WTC11 (cell line): ENCODE results near the gene SP2. TPM values are rescaled to one million over a fixed set of nuclear protein-coding genes. Genes with fewer than 3 reads are reported as not detected.
A peak's percentile ranks its signal among the peaks of the same experiment; 100 is the strongest.

Experiments
- ATAC-seq: fragments of 200-7000 bp; cut with Tn5 transposase; 2 replicates; pipeline ENCODE4 v1.10.0; 2021; ENCODE audit warnings: mild to moderate bottlenecking, moderate library complexity
- CTCF ChIA-PET: fragments of 300-600 bp; sonication (Branson Sonifier 250); formaldehyde crosslinking; loops from one replicate; lab custom pipeline; 2021; ENCODE audit warnings: antibody characterized with exemption; lab: Charles Lee
- POLR2A ChIA-PET: fragments of 350-600 bp; sonication (Branson Sonifier 250); formaldehyde crosslinking; loops from one replicate; lab custom pipeline; 2021; ENCODE audit warnings: antibody characterized with exemption; lab: Charles Lee
- DNase-seq: peaks from one replicate; pipeline ENCODE4 v3.0.0; 2021; ENCODE audit warnings: low spot score
- H3K27ac Mint-ChIP-seq: 2 replicates; pipeline ENCODE4 v1.8.0; 2021; ENCODE audit warnings: mixed read lengths
- H3K27me3 Mint-ChIP-seq: 2 replicates; pipeline ENCODE4 v1.8.0; 2021; ENCODE audit warnings: low read depth, mild to moderate bottlenecking, moderate library complexity, mixed read lengths
- H3K36me3 Mint-ChIP-seq: 2 replicates; pipeline ENCODE4 v1.8.0; 2021; ENCODE audit warnings: mixed read lengths
- H3K4me1 Mint-ChIP-seq: 2 replicates; pipeline ENCODE4 v1.8.0; 2022; ENCODE audit warnings: mixed read lengths
- H3K4me3 Mint-ChIP-seq: 2 replicates; pipeline ENCODE4 v1.8.0; 2021; ENCODE audit warnings: mild to moderate bottlenecking, moderate library complexity, mixed read lengths
- H3K9me3 Mint-ChIP-seq: 2 replicates; pipeline ENCODE4 v1.8.0; 2021; ENCODE audit warnings: mixed read lengths
- FOXP1 ChIP-seq: sonication (generic); formaldehyde crosslinking; IDR thresholded peaks from 2 replicates; pipeline ENCODE4 v1.8.0; 2022; ENCODE audit warnings: missing genetic modification reagents, mild to moderate bottlenecking, moderate library complexity, borderline replicate concordance
- GRHL2 ChIP-seq: fragments of 250-450 bp; sonication (Bioruptor Pico); IDR thresholded peaks from 2 replicates; pipeline ENCODE4 v1.8.0; 2022; ENCODE audit warnings: mild to moderate bottlenecking, moderate library complexity; ENCODE audit not compliant: insufficient replicate concordance, severe bottlenecking
- HMGA2 ChIP-seq: fragments of 250-450 bp; sonication (Bioruptor Pico); IDR thresholded peaks from 2 replicates; pipeline ENCODE4 v1.4.0; 2021; ENCODE audit warnings: mild to moderate bottlenecking, moderate library complexity
- NR1H2 ChIP-seq: sonication (generic); formaldehyde crosslinking; IDR thresholded peaks from 2 replicates; pipeline ENCODE4 v1.9.0; 2021; ENCODE audit warnings: mild to moderate bottlenecking, moderate library complexity, missing genetic modification reagents
- NR2C2 ChIP-seq: sonication (generic); formaldehyde crosslinking; IDR thresholded peaks from 2 replicates; pipeline ENCODE4 v1.8.0; 2022; ENCODE audit warnings: mild to moderate bottlenecking, missing genetic modification reagents
- SMAD3 ChIP-seq: sonication (generic); formaldehyde crosslinking; IDR thresholded peaks from 2 replicates; pipeline ENCODE4 v1.8.0; 2022; ENCODE audit warnings: missing genetic modification reagents, mild to moderate bottlenecking, borderline replicate concordance
- SOX15 ChIP-seq: fragments of 250-450 bp; sonication (Bioruptor Pico); IDR thresholded peaks from 2 replicates; pipeline ENCODE4 v1.9.0; 2021; ENCODE audit warnings: mild to moderate bottlenecking
- ZNF416 ChIP-seq: fragments of 250-450 bp; sonication (Bioruptor Pico); IDR thresholded peaks from 2 replicates; pipeline ENCODE4 v1.9.0; 2021; ENCODE audit warnings: mild to moderate bottlenecking, inconsistent platforms
- ZNF423 ChIP-seq: fragments of 250-450 bp; sonication (Bioruptor Pico); IDR thresholded peaks from 2 replicates; pipeline ENCODE4 v2.1.2; 2022; ENCODE audit warnings: mild to moderate bottlenecking, moderate library complexity
- total RNA-seq: library from RNA; stranded (reverse); gene quantifications from 3 replicates; pipeline ENCODE4 v1.2.3, GENCODE V29; 2021
- TF ChIP-seq, protein P1 (sequence below): fragments of 200-600 bp; IDR thresholded peaks from 2 replicates; pipeline ENCODE4 v1.8.0; 2022; ENCODE audit warnings: antibody characterized with exemption
- TF ChIP-seq, protein P2 (sequence below): sonication (generic); formaldehyde crosslinking; IDR thresholded peaks from 2 replicates; pipeline ENCODE4 v1.8.0; 2022; ENCODE audit warnings: mild to moderate bottlenecking, missing genetic modification reagents
- TF ChIP-seq, protein P3 (sequence below): sonication (generic); formaldehyde crosslinking; IDR thresholded peaks from 2 replicates; pipeline ENCODE4 v1.8.1; 2023; ENCODE audit warnings: mild to moderate bottlenecking, moderate library complexity, missing genetic modification reagents
- TF ChIP-seq, protein P4 (sequence below): fragments of 250-450 bp; sonication (Bioruptor Pico); conservative IDR thresholded peaks from 2 replicates; pipeline ENCODE4 v1.9.0; 2021; ENCODE audit warnings: mild to moderate bottlenecking
- TF ChIP-seq, protein P5 (sequence below): sonication (generic); formaldehyde crosslinking; IDR thresholded peaks from 2 replicates; pipeline ENCODE4 v1.8.0; 2022; ENCODE audit warnings: mild to moderate bottlenecking, missing genetic modification reagents
- TF ChIP-seq, protein P6 (sequence below): fragments of 250-450 bp; sonication (Bioruptor Pico); IDR thresholded peaks from 2 replicates; pipeline ENCODE4 v1.9.0; 2021; ENCODE audit warnings: mild to moderate bottlenecking

SP2 gene
- total RNA-seq, 1 experiment from 2014 or later, result 9.9 TPM

DNA sequence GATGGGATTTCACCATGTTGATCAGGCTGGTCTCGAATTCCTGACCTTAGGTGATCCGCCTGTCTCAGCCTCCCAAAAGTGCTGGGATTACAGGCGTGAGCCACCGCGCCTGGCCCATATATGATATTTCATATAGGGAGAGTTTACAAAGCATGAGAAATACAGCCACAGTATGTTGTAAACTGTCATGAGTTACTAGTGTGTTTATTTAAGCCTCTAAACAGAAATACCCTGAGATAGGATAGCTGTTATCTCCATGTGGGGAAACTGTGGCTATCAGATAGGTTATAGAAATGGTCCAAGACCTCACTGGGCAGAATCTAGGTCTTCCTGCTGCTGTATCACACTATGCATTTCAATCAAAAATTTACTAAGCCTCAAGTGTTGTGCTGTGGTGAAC is 72.8 kb downstream of the SP2 start (continued):
- TF ChIP-seq, protein P1, sequence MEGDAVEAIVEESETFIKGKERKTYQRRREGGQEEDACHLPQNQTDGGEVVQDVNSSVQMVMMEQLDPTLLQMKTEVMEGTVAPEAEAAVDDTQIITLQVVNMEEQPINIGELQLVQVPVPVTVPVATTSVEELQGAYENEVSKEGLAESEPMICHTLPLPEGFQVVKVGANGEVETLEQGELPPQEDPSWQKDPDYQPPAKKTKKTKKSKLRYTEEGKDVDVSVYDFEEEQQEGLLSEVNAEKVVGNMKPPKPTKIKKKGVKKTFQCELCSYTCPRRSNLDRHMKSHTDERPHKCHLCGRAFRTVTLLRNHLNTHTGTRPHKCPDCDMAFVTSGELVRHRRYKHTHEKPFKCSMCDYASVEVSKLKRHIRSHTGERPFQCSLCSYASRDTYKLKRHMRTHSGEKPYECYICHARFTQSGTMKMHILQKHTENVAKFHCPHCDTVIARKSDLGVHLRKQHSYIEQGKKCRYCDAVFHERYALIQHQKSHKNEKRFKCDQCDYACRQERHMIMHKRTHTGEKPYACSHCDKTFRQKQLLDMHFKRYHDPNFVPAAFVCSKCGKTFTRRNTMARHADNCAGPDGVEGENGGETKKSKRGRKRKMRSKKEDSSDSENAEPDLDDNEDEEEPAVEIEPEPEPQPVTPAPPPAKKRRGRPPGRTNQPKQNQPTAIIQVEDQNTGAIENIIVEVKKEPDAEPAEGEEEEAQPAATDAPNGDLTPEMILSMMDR, result no peak
- TF ChIP-seq, all 79 proteins: peak for 0

DNA sequence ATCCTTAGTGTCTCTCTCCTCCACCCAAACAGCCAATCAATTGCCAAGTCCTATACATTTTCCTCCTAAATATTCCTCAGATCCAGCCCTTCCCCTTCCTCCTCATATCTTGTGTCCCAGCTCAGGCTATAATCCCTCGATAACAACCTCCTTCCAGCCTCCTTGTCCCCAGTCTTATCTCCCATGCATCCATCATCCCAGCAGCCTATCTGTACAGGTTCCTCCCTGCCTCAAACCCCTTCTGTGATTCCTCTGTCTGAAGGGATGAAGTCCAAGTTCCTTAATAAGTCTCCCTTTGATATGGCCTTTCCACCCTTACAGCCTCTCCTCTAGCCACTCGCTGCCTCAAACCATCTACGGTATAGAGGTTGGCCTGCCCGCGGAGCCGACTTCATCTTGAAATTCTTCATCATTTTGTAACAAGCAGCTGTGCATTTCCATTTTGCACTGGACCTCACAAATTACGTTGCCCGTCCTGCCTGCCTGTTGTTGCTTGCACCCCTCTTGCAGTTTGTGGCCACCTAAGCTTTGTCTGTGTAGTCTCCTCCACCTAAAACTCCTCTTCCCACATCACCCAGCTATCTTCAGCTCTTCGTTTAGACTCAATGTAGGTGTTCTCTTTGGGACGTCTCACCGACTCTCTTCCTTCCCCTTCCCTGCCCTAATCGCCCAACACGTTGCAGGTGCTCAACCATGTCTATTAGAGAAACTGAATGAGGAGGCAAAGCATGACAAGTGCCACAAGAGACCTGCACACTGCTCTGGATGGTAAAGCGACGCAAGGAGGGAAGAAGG is 74.1 kb downstream of the SP2 start:
- Mint-ChIP-seq H3K9me3 (no peaks in the 10 kb centered on the region), H3K36me3 (peaks cover 12% of the 10 kb centered on the region), H3K27me3 (peaks cover 23% of the 10 kb centered on the region), H3K4me1 (peaks cover 14% of the 10 kb centered on the region), H3K4me3 (peak overlapping the region; percentile 61)
- CTCF ChIA-PET, result interaction anchor here (0.6 to 5.4 kb wide), 51 partner anchors 8 to 1015 kb away, joined by 3 to 119 read pairs (median 7); partner anchors contain the start of genes LRRC46, MRPL10, NFE2L1 and OSBPL7
- TF ChIP-seq, protein P2, sequence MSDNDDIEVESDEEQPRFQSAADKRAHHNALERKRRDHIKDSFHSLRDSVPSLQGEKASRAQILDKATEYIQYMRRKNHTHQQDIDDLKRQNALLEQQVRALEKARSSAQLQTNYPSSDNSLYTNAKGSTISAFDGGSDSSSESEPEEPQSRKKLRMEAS (CRISPR knock-in tag), result no peak
- TF ChIP-seq GRHL2 (CRISPR knock-in tag), result no peak
- no peak for TF ChIP-seq HMGA2 (CRISPR knock-in tag)
- TF ChIP-seq, all 79 proteins: peak for 0
- DNase-seq, result no peak
- H3K27ac Mint-ChIP-seq, result peak overlapping the region; percentile 12; the same call in 1 of the 2 replicates
- ATAC-seq, result no peak
- POLR2A ChIA-PET, result interaction anchor here (0.8 to 2.0 kb wide), 7 partner anchors 13 to 139 kb away, joined by 3 to 10 read pairs (median 4); partner anchors contain the start of genes LRRC46, MRPL10, PNPO and PRR15L

DNA sequence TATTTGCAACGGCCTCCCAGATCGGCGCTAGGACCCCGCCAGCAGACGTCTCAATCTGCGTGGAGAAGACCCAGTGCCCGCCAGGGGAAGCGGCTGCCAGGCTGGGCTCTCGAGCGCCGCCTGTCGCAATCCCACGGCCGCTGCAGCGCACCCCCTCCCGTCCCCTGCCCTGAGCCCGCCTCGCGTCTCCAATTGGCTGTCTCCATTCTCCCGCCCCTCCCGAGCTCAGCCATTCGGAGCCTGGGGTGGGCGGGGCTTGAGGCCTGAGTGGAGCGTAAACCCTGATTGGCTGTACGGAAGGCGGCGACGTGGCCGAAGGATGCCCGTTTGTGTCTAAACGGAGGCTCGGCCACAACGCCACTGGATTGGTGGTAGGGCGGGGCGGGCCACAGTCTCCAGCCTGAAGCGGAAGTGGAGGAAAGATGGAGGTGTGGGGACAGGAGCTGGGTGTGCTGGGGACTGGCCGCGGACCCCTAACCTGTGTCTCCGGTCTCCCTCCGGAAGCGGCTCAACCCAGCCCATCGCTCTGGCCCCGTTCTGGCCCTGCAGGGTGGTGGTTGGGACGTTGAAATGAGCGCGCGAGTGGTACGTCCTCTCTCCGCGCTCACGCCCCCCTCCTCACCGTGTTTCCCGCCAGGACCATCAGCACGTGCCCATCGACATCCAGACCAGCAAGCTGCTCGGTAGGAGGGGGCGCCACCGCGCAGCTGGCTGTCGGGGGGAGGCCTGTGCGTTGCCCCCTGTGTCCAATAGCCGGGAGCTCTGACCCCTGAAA is 74.9 kb downstream of the SP2 start, which contains the start of gene CDK5RAP3:
CDK5RAP3 (plus strand) TSS at position 389 of the 775 bp plus-strand sequence; CDS start at position 423, 34 bp downstream.
- DNase-seq (peak; percentile 100), ATAC-seq (peak; percentile 98)
- peaks cover 16% of the 10 kb centered on the region for H3K27me3 Mint-ChIP-seq
- H3K4me1 Mint-ChIP-seq, result peaks cover 14% of the 10 kb centered on the region
- peak within 1 kb of the TSS; percentile 82 for H3K4me3 Mint-ChIP-seq
- H3K27ac Mint-ChIP-seq, result peak within 1 kb of the TSS; percentile 94
- ChIA-PET CTCF (interaction anchor here (0.5 to 5.4 kb wide), 57 partner anchors 8 to 914 kb away, joined by 3 to 119 read pairs (median 6); partner anchors contain the start of genes LRRC46, MRPL10, NFE2L1 and OSBPL7), POLR2A (interaction anchor here (0.7 to 2.0 kb wide), 10 partner anchors 13 to 140 kb away, joined by 3 to 10 read pairs (median 4); partner anchors contain the start of genes LRRC46, MRPL10, PNPO and PRR15L)
- no peaks in the 10 kb centered on the region for H3K9me3 Mint-ChIP-seq
- peaks cover 19% of the 10 kb centered on the region for H3K36me3 Mint-ChIP-seq
- no peak for TF ChIP-seq NR1H2 (CRISPR knock-in tag)
- TF ChIP-seq SMAD3 (CRISPR knock-in tag), result peak; percentile 96
- TF ChIP-seq, protein P3, sequence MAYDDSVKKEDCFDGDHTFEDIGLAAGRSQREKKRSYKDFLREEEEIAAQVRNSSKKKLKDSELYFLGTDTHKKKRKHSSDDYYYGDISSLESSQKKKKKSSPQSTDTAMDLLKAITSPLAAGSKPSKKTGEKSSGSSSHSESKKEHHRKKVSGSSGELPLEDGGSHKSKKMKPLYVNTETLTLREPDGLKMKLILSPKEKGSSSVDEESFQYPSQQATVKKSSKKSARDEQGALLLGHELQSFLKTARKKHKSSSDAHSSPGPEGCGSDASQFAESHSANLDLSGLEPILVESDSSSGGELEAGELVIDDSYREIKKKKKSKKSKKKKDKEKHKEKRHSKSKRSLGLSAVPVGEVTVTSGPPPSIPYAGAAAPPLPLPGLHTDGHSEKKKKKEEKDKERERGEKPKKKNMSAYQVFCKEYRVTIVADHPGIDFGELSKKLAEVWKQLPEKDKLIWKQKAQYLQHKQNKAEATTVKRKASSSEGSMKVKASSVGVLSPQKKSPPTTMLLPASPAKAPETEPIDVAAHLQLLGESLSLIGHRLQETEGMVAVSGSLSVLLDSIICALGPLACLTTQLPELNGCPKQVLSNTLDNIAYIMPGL (CRISPR knock-in tag), result peak; percentile 91
- TF ChIP-seq SOX15 (CRISPR knock-in tag), result no peak
- TF ChIP-seq FOXP1, result peak; percentile 98
- TF ChIP-seq, protein P4, sequence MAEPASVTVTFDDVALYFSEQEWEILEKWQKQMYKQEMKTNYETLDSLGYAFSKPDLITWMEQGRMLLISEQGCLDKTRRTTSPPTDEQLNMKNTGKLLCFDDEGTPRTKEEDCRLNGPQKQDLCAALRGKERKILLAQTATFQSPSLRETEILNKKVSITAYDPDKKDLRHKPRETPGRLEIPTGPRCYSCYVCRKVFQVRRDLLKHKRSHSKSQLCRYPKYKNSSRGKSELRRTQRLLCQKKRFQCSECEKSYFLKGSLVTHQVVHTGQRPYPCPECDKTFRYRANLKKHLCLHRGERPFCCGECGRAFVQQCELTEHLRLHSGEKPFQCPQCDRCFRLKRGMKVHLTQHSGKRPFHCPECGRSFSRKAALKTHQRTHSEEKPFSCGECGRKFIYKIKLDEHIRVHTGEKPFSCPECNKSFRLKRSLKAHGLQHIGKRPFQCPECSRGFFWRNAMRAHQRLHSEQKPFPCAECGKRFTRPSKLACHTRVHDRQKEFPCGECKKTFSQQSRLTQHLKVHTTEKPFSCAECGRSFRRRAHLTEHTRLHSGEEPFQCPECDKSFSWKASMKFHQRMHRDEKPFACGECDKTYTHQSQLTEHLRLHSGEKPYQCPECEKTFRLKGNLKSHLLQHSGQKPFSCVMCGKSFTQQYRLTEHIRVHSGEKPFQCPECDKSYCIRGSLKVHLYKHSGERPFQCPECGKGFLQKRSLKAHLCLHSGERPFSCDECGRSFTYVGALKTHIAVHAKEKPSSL (CRISPR knock-in tag), result no peak
- TF ChIP-seq NR2C2 (CRISPR knock-in tag), result peak; percentile 79
- TF ChIP-seq, protein P5, sequence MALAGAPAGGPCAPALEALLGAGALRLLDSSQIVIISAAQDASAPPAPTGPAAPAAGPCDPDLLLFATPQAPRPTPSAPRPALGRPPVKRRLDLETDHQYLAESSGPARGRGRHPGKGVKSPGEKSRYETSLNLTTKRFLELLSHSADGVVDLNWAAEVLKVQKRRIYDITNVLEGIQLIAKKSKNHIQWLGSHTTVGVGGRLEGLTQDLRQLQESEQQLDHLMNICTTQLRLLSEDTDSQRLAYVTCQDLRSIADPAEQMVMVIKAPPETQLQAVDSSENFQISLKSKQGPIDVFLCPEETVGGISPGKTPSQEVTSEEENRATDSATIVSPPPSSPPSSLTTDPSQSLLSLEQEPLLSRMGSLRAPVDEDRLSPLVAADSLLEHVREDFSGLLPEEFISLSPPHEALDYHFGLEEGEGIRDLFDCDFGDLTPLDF (CRISPR knock-in tag), result peak; percentile 90
- 0 out of 2 replicates have a peak, but pooled peaks have one; percentile 54 for TF ChIP-seq ZNF416
- TF ChIP-seq, protein P6, sequence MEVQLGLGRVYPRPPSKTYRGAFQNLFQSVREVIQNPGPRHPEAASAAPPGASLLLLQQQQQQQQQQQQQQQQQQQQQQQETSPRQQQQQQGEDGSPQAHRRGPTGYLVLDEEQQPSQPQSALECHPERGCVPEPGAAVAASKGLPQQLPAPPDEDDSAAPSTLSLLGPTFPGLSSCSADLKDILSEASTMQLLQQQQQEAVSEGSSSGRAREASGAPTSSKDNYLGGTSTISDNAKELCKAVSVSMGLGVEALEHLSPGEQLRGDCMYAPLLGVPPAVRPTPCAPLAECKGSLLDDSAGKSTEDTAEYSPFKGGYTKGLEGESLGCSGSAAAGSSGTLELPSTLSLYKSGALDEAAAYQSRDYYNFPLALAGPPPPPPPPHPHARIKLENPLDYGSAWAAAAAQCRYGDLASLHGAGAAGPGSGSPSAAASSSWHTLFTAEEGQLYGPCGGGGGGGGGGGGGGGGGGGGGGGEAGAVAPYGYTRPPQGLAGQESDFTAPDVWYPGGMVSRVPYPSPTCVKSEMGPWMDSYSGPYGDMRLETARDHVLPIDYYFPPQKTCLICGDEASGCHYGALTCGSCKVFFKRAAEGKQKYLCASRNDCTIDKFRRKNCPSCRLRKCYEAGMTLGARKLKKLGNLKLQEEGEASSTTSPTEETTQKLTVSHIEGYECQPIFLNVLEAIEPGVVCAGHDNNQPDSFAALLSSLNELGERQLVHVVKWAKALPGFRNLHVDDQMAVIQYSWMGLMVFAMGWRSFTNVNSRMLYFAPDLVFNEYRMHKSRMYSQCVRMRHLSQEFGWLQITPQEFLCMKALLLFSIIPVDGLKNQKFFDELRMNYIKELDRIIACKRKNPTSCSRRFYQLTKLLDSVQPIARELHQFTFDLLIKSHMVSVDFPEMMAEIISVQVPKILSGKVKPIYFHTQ, result no peak
- TF ChIP-seq ZNF423 (CRISPR knock-in tag), result no peak
